GM18505 (cell line): Measurements from ENCODE around the gene CASKIN1.

Source experiments
- ATAC-seq: cut with Tn5 transposase; IDR thresholded peaks from one replicate; pipeline ENCODE4 v1.9.1; 2021; ENCODE audit not compliant: unreplicated experiment
- POLR2A ChIP-seq: IDR thresholded peaks from 4 replicates; pipeline ENCODE4 v1.6.1; 2011; ENCODE audit warnings: borderline replicate concordance; ENCODE audit not compliant: insufficient read depth, insufficient read length; ENCODE audit errors: extremely low read depth

CASKIN1 gene

DNA sequence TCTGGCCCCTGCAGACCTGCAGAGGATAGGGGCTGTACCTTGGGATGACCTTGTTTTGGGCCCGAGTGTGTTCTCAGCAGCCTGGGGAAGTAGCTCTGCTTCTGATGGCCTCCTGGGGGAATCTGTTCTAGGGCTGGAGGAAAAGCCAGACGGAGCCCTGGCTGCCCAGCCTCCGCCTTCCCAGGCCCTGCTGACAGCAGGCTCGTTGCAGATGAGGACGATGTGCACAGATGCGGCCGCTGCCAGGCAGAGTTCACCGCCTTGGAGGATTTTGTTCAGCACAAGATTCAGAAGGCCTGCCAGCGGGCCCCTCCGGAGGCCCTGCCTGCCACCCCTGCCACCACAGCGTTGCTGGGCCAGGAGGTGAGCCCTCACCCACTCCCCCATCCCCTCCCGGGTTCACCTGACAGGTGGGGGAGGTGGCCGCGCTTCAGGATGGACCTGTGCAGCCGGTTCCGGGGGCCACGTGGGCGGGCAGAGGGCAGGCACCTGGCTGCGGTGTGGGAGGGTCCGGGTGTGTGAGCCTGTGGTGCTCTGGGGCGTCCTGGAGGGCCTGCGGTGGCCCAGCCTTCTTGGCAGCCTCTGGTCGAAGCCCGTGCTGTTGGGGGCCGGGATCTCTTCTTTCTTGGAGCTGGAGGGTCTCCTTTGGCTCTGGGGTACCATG is 31.9 kb upstream of the CASKIN1 start:
- no peak for ATAC-seq
- TF ChIP-seq POLR2A = no peak

DNA sequence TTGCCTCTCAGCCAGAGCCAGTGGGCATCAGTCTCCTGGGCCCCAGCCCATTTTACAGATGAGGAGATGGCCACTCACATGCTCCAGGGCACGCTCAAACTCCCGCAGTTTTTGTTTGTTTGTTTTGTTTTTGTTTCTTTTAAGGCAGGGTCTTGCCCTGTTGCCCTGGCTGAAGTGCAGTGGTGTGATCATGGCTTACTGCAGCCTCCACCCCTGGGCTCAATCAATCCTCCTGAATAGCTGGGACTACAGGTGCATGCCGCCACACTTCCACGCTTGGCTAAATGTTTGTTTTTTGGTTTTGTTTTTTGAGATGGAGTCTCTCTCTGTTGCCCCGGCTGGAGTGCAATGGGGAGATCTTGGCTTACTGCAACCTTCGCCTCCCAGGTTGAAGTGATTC is 30.5 kb upstream of the CASKIN1 start:
- no peak for ATAC-seq

DNA sequence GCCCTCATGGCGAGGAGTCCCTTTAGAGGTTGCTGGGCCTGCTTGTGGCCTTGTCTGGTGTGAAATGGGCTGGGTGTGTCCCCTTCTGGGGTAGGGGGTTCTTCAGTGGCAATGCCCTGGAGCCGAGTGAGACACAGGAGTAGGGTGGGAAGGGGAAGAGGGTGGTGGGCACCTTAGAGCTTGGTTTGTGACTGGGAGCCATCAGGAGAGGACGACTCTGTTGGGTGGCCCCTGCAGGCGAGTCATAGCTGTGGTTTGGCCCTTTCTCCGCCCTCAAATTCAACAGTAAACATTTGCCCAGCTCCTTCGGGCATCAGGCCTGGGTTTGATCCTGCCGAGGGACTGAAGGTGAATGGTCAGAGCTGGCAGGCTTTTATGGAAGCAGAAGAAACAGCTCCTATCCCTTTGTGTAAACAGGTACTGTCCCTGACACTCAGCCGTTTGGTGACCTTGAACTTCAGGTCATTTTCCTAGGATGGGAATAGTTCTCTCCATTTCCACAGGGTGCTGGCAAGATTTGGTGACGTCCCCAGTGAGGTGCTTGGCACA is 29.9 kb upstream of the CASKIN1 start:
- TF ChIP-seq POLR2A = no peak
- ATAC-seq = no peak

More for the DNA sequence above, 30.5 kb upstream of the CASKIN1 start:
- no peak for TF ChIP-seq POLR2A

DNA sequence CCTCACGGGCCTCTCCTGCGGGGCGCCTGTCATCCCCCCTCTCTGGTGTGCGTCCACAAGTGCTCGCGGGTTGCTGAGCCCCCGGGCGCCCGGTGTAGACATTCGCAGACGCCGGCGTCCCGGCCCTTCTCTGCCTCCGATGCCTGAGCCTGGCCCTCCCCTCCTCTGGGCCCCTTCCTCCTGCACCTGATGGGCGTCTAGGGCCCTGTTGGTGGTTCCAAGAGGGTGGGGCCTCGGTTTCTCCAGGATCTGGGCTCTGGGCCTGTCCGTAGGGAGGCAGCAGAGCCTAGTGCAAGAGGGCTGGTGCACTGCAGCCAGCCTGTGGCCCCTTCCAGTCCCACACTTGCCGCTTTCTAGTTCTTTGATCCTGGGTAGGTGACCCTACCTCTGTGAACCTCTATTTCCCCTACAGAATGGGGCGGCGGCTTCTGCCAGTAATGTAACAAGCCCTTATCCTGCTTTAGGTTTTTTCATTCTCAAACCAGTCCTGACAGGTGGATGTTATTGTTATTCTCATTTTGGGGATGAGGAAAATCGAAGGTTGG is 27.6 kb upstream of the CASKIN1 start:
- TF ChIP-seq POLR2A = no peak
- peak; percentile 23 for ATAC-seq

DNA sequence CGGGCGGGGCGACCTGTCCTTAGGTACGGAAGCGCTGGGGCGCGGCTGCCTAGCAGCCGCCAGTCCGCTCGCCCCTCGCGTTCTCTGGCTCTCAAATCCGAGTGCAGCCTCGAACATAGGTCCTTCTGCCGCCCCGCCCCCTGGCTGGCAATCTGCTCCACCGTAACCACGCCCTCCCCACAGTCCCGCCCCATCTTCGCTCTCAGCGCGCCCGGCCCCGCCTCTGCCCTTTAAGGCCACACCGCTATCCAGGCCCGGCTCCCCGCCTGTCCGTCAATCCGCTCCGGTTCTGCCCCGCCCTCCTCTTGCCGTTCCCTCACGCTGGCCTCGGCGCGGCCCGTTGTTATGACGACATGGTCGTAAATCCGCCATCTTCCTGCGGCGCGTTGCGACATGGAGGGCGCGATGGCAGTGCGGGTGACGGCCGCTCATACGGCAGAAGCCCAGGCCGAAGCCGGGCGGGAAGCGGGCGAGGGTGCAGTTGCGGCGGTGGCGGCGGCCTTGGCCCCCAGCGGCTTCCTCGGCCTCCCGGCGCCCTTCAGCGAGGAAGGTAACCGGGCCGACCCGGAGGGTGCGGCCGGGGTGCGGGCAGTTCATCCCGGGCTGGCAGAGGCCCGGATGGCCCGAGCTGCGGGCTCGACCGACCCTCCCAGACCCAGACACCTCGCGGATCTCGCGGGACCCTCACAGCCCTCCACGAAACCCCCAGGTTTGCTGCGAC is 27.0 kb upstream of the CASKIN1 start, which contains the start of gene E4F1:
Gene E4F1, plus strand, starts transcription at position 371 of the 721 bp plus-strand sequence. Its CDS starts 23 bp downstream, at position 394.
- TF ChIP-seq POLR2A = peak; percentile 97
- ATAC-seq = peak; percentile 92

DNA sequence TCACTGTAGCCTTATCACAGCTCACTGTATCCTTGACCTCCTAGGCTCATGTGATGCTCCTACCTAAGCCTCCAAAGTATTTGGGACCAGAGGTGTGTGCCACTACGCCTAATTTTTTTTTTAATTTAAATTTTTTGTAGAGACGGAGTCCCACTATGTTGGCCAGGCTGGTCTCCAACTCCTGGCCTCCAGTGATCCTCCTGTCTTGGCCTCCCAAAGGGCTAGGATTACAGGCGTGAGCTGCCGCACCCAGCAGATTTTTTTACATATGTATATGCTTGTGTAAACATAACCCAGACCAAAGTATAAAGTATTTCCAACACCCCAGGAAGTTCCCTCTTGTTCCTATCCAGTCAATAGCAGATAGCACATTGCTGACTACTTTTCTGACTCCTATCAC is 19.9 kb upstream of the CASKIN1 start:
- TF ChIP-seq POLR2A = no peak
- ATAC-seq = no peak

DNA sequence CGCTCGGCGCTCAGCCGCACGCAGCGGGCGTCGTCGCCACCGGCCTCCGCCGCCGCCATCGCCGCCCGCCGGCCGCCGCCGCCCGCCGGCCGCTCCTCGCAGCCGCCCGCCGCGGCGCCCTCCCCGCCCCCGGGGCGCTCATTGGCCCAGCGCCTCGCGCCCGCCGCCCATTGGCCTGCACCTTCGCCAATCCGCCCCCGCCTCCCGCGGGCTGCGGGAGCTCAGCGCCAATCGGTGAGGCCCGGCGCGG is 18.2 kb upstream of the CASKIN1 start, which contains the start of gene PGP:
Gene PGP, minus strand, starts transcription at position 122 of the 250 bp plus-strand sequence. Its CDS starts 63 bp downstream, at position 59.
- peak; percentile 85 for ATAC-seq
- peak; percentile 37 for TF ChIP-seq POLR2A

DNA sequence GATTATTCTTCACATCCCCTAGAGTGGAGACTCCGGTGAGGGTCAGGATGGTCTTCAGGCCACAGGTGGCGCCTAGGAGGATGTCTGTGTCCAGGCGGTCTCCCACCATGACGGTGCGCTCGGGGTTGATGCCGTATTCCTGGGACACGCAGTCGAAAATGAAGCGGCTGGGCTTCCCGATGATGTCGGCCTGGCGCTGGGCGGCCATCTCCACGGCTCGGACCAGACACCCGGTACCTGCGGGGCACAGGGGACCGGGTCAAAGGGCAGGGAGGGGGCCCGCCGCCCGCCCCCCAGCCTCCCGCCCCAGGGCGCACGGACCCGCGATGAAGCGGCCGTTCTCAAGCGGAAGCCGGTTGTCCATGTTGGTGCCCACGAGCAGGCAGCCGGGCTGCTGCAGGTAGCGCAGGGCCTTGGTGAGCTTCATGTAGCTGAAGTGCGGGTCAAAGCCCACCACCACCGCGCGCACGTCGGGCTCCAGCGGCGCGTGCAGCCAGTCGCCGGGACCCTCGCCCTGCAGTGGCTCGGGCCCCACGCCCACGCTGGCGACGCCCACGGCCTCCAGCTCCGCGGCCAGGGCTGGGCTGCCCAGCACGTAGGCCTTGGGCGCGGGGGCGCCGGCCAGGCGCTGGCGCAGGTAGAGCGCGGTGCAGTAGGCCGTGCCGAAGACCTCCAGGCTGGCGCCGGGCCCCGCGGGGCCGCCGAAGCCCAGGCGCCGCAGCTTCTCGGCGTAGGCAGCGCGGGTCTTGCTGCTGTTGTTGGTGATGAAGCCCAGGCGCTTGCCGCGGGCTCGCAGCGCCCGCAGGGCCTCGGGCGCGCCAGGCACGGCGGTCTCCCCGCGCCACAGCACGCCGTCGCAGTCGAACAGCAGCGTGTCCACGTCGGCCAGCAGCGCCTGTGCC is 17.7 kb upstream of the CASKIN1 start:
- ATAC-seq = peak; percentile 13
- TF ChIP-seq POLR2A = no peak

DNA sequence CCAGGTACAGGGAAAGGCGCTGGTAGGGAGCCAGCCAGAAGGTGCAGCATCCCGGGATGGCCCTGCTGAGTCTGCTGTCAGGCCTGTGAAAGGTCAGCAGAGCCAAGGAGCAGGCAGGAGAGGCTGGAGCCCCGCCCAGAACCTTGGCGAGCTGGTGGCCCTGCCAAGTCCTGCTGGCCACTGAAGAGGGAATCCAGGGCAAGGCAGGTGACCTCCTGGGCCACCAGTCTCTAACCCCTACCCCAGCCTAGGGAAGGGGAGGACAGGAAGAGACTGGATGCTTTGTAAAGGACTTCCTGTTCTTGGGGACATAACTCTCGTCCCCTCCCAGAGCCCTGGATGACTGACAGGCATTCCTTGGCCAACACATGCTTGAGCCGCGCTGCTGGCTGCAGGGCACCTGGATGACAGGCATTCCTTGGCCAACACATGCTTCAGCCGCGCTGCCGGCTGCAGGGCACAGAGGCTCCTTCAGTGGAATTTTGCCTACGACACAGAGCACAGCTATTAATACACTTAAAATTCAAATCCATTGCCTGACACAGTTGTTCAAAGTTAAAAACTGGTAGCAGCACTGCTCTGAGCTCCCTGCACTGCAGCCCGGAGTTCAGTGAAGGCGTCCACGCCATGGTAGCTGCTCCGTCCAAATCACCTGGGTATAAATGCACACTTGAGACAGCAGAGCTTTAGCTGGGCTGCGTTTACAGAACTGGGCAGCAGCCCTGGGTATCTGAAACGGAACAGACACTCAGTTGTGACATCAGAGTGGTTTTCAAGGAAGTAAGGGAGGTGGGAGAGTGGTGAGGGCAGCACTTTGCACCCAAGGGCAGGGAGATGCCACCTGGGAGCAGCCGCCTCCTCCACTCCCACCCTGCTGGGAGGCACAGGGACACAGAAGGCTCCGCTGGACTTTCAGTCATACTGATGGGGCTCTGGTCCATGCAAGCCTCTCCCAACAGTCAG is 16.2 kb upstream of the CASKIN1 start:
- ATAC-seq = no peak

DNA sequence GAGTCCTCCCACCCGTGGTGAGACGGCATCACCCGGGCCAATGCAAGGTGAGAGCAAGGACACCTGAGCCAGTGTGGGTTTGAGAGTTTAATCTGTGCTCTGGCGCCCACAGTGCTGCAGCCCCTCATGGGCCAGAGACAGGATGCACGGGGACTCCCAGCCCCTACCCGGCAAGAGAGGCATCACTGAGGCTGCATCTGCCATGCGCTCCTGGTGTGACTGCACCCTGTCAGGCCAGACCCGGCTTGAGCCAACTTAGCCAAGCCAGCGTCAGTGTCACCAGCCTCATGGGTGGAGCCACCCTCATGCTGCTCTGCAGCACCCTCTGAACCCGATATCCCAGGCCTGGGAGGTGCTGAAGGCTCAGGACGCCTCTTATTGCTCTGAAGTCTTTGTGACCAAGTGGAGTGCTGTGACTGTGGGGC is 15.5 kb upstream of the CASKIN1 start:
- ATAC-seq = no peak
- TF ChIP-seq POLR2A = no peak

More for the DNA sequence above, 16.2 kb upstream of the CASKIN1 start:
- no peak for TF ChIP-seq POLR2A

DNA sequence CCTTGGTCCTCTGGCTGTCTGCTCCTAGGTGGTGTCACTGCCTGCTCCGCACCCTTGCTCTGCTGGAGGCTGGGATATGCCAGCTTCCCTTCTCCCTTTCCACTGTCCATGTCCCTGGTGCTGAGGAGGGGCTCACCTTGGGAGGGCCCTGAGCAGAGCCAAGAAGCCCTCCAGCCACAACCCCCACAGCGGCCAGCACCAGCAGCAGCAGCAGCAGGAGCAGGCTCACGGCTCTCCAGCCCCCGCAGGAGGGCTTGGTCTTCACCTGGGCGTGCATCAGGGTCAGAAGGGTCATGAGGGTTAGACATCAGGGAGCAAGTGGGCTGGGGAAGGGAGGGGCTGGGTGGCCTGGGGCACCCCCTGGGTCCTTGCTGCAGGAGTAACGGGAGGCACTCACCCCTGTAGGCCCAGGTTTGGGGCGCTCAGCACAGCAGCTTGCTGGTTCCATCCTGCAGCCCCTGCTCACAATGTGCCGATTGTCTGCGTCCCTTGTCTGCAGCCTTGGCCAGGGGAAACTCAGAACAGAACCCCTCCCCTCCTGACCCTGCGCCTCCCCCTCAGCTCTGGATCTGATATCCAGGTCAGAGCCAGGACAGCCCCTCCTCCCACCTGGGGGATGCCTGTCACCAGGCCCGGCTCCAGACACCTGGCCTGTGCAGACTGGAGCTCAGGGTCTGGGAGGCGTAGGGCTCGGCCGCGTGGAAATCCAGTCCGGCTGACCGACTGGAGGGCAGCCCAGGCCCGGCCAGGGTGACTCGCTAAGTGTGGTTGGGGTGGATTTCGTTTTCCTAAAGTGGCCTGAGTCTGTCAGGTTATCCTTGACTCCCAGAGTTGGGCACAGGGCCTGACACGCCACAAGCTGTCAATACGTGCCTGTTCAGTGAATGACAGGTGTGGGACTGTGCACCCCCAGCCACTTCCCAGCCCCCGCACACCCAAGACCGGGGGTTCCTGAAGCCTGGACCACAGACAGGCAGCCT is 14.3 kb upstream of the CASKIN1 start, which contains the start of gene BRICD5:
Gene BRICD5, minus strand, starts transcription at position 478 of the 980 bp plus-strand sequence. Its CDS starts 30 bp downstream, at position 448.
- ATAC-seq = no peak
- TF ChIP-seq POLR2A = no peak

DNA sequence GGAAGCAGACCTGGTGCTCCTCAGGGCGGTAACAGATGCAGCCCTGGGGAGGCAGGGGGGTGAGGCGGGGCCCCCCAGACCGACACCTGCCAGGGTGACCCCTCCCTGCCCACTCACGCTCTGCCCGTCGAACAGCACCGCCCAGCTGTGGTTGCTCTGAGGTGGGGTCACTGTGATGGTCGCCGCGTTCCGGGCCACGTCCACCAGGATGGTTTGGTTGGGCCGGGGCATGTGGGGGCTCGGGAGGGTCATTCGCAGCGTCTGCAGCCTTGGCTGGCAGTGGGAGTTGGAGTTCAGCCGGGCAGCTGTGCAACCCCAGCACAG is 13.6 kb upstream of the CASKIN1 start:
- no peak for ATAC-seq
- TF ChIP-seq POLR2A = no peak
